Brain microvascular endothelial cell (primary cell): Measurements from ENCODE around the gene RRBP1.

Experiments used
- DNase-seq: peaks from one replicate; pipeline ENCODE4 v3.0.0-alpha.2; 2020
- H3K27ac ChIP-seq: fragments of 250-450 bp; sonication (Bioruptor Pico); 2 replicates; pipeline ENCODE4 v1.5.1; 2020; ENCODE audit warnings: mild to moderate bottlenecking, moderate library complexity
- H3K27me3 ChIP-seq: fragments of 250-450 bp; sonication (Bioruptor Pico); replicated peaks from 2 replicates; pipeline ENCODE4 v1.5.1; 2020; ENCODE audit warnings: mild to moderate bottlenecking
- H3K36me3 ChIP-seq: fragments of 250-450 bp; sonication (Bioruptor Pico); replicated peaks from 2 replicates; pipeline ENCODE4 v1.5.1; 2020; ENCODE audit warnings: mild to moderate bottlenecking
- H3K4me3 ChIP-seq: 2 replicates; pipeline ENCODE4 v1.5.1; 2011; ENCODE audit warnings: low read depth, mild to moderate bottlenecking, control low read depth, low read length, moderate library complexity
- CTCF ChIP-seq: IDR thresholded peaks from 2 replicates; pipeline ENCODE4 v1.5.1; 2011; ENCODE audit warnings: low read depth, mild to moderate bottlenecking, moderate library complexity, low read length, control low read depth, inconsistent platforms; ENCODE audit errors: missing control alignments
- in situ Hi-C: cut with HindIII; loops from 2 replicates; pipeline ENCODE4 v1.10.0; 2017; ENCODE audit warnings: low sequenced_read_pairs, low pct_ligation_motif_present

Gene RRBP1

GRCh38 chr20:17673084-17673483 is 9.0 kb downstream of the RRBP1 start:
- Histone ChIP-seq H3K36me3 (peaks cover 37% of the 10 kb centered on the region), H3K4me3 (no peak overlapping the region), H3K27me3 (no peaks in the 10 kb centered on the region), H3K27ac (no peak overlapping the region)
- no peak for TF ChIP-seq CTCF
- in situ Hi-C loops: no loop called here
- no peak for DNase-seq

- no peaks in the 10 kb centered on the region for H3K27me3 ChIP-seq
- DNase-seq: no peak
- H3K4me3 ChIP-seq: no peak overlapping the region
- no peak for TF ChIP-seq CTCF
- in situ Hi-C loops: no loop called here
- no peak overlapping the region for H3K27ac ChIP-seq
- peaks cover 29% of the 10 kb centered on the region for H3K36me3 ChIP-seq
These were observed 10.5 kb downstream of the RRBP1 start for GRCh38 chr20:17671565-17671964.

- no peak for TF ChIP-seq CTCF
- DNase-seq: no peak
- no peak overlapping the region for H3K4me3 ChIP-seq
- in situ Hi-C loops: no loop called here
- H3K27ac ChIP-seq: no peak overlapping the region
- peaks cover 26% of the 10 kb centered on the region for H3K36me3 ChIP-seq
- H3K27me3 ChIP-seq: no peaks in the 10 kb centered on the region
These were observed 11.0 kb downstream of the RRBP1 start for GRCh38 chr20:17671011-17671410.

DNA sequence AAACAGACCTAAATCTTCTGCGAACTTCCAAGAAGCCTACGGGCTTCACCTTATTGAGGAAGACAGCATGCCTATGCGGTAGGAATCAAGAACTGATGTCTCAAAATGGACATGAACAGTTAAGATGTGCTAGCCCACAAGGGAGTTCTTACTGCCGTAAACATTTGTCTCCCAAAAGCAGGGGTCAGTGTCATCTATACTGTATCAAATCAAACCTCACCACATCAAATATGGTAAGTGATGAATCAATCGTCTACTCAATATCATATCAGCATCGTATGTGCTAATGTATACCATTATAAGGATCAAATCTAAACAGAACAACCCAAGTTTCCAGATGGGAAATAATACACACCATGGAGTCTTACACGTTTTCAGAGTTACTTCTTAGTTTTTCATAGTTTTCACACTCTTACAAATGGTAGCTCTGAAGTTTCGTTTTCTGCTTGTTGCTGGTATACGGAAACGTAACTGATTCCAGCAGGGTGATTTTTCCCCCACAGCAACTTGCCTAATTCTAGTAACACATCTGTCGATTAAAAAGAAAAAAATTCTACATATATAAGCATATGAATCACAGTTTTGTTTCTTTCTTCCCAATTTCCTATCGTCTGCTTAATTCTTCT is 12.6 kb downstream of the RRBP1 start:
- no peaks in the 10 kb centered on the region for H3K27me3 ChIP-seq
- in situ Hi-C loops: no loop called here
- peaks cover 15% of the 10 kb centered on the region for H3K36me3 ChIP-seq
- TF ChIP-seq CTCF: no peak
- no peak overlapping the region for H3K27ac ChIP-seq
- no peak for DNase-seq
- no peak overlapping the region for H3K4me3 ChIP-seq

DNA sequence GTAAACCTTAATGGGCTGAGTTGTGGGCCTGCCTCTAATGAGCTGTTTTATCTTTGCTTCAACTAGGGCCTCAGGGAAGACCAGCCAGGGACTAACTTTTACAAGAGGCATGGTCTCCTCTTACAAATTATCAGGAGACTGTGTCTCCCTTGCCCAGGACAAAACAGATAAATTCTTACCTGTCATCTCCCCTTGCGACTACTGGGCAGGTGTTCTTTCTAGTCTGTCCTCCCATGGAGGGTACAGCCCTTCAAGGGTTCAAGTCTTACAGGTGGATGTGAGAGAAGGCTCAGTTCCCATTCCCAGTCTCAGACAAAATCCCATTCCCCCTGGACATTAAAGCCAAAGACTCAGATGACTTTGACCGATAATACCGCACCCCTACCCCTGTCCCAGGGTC is 13.6 kb downstream of the RRBP1 start:
- no peak for TF ChIP-seq CTCF
- in situ Hi-C loops: no loop called here
- Histone ChIP-seq H3K4me3 (no peak overlapping the region), H3K27ac (no peak overlapping the region), H3K36me3 (peaks cover 12% of the 10 kb centered on the region), H3K27me3 (no peaks in the 10 kb centered on the region)
- no peak for DNase-seq

- no peak overlapping the region for H3K27ac ChIP-seq
- no peak for DNase-seq
- no peak overlapping the region for H3K4me3 ChIP-seq
- peaks cover 12% of the 10 kb centered on the region for H3K36me3 ChIP-seq
- in situ Hi-C loops: no loop called here
- TF ChIP-seq CTCF: no peak
- no peaks in the 10 kb centered on the region for H3K27me3 ChIP-seq
These were observed 14.6 kb downstream of the RRBP1 start for GRCh38 chr20:17667445-17667844.
